GM12873 (cell line): ENCODE measurements around the gene RALGAPB.

Experiments
- TF ChIP-seq, protein P1 (sequence below): IDR thresholded peaks from 2 replicates; pipeline ENCODE4 v1.5.1; 2012; ENCODE audit warnings: low read depth, mild to moderate bottlenecking, moderate library complexity, low read length, control low read depth; ENCODE audit not compliant: insufficient read depth; ENCODE audit errors: missing control alignments

The RALGAPB gene

GRCh38 chr20:38547288-38548085, 74.8 kb downstream of the RALGAPB start:
- TF ChIP-seq, protein P1, sequence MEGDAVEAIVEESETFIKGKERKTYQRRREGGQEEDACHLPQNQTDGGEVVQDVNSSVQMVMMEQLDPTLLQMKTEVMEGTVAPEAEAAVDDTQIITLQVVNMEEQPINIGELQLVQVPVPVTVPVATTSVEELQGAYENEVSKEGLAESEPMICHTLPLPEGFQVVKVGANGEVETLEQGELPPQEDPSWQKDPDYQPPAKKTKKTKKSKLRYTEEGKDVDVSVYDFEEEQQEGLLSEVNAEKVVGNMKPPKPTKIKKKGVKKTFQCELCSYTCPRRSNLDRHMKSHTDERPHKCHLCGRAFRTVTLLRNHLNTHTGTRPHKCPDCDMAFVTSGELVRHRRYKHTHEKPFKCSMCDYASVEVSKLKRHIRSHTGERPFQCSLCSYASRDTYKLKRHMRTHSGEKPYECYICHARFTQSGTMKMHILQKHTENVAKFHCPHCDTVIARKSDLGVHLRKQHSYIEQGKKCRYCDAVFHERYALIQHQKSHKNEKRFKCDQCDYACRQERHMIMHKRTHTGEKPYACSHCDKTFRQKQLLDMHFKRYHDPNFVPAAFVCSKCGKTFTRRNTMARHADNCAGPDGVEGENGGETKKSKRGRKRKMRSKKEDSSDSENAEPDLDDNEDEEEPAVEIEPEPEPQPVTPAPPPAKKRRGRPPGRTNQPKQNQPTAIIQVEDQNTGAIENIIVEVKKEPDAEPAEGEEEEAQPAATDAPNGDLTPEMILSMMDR = no peak

DNA sequence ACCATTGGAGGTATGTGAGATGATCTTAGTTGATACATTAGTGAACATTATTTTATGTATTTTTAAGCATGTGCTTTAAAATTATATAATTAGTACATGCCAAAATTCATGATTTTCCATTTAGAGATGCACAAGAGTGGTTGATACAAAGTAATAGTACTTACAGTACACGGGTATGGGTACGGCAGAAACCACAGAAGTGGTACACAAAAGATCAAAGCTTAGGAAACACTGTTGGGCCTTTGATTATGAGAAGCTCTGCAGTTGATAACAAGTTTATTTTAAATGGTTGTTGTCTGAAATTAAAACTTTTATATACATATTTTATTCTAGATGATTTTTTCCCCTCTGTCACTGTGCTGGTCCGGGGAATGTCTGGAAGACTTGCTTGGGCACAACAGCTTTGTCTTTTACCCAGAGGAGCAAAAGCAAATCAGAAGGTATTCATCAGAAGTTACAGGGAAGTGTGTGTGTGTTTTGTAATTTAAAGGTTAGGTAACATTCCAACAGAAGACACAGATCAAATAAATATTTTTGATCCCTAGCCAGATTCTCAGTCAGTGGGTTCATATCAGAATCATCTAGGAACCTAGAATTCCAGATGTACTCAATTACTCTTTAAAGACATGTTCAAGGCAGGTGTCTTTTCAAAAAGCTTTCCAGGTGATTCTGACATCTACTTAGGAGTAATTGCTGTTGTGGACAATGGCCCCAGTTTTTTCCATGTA, 75.9 kb downstream of the RALGAPB start:
- TF ChIP-seq, protein P1 = no peak

DNA sequence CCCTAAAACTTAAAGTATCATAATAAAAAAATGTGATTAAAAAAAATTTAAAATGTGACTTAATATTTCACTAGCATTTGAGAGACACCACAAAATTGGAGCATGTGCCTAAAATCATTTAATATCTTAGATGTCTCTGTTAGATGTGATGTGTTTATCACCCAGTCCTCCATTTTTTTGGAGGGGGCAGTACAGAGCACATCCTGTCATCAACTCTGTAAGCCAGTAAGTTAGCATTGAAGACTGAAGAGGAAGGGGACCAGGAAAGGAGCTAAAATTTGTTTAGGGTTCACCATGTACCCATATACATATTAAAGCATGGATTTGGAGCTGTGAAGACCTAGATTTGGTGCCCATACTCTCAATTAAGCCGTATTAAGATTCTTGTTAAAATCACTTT, 77.6 kb downstream of the RALGAPB start:
- TF ChIP-seq, protein P1 = peak; percentile 23

- TF ChIP-seq, protein P1 = no peak
These were observed 78.5 kb downstream of the RALGAPB start for GRCh38 chr20:38551056-38551626.

DNA sequence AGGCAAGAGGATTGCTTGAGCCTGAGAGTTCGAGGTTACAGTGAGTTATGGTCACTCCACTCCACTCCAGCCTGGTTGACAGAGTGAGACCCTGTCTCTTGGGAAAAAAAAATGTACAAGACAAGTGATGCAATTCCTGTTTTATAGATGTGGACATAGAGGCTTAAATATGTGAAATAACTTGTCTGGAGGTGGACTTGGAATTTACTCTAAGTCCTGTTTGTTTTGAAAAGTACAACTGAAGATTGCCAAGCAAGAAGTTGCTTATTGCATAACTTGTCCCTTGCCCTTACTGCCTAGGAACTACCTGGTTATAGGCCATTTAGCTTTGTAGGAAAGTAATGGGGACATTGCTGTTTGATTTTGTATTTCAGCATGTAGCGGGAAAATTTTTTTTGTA, 82.3 kb downstream of the RALGAPB start:
- TF ChIP-seq, protein P1 = no peak

DNA sequence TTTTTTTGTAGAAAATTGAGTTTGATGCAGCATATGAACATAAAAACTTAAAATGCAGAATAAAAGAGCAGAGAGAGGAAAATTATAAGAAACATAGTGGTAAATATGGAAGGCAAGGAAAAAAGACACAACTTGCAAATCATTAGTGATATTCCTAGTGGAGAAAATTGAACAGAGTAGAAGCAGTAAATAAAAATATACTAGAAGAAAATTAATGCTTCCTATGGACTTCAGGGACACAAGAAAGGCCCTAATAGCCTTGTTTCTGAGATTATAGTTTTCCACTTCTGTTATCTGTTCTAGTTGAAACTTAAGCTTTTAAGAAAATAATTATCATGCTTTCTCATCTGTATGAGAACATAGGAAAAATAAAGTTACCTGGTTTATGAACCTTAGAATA, 82.8 kb downstream of the RALGAPB start:
- TF ChIP-seq, protein P1 = no peak

GRCh38 chr20:38557174-38557573, 84.5 kb downstream of the RALGAPB start:
- TF ChIP-seq, protein P1 = no peak
